ENCODE measurements around the gene FAM114A1. TPM values are rescaled to one million over a fixed set of nuclear protein-coding genes. Genes with fewer than 3 reads are reported as not detected.
A peak's percentile ranks its signal among the peaks of the same experiment; 100 is the strongest.

Gene FAM114A1
- total RNA-seq, result under 1 TPM; 0.16 to 0.20 TPM

- POLR2A ChIA-PET, result no interaction called here
Observed at GRCh38 chr4:38867478-38868058, at the start of gene FAM114A1. FAM114A1 (plus strand) TSS chr4:38867806; CDS start chr4:38878079, 10,273 bp downstream.

GRCh38 chr4:38818441-38818976 is 49.1 kb upstream of the FAM114A1 start:
- CTCF ChIA-PET, result interaction anchor here (1.1 to 1.9 kb wide), 5 partner anchors 14 to 59 kb away, joined by 3 to 10 read pairs (median 6); partner anchors contain the start of genes TLR1 and TLR10
- peaks cover 12% of the 10 kb centered on the region for H3K9me3 Mint-ChIP-seq
- TF ChIP-seq, protein P1, sequence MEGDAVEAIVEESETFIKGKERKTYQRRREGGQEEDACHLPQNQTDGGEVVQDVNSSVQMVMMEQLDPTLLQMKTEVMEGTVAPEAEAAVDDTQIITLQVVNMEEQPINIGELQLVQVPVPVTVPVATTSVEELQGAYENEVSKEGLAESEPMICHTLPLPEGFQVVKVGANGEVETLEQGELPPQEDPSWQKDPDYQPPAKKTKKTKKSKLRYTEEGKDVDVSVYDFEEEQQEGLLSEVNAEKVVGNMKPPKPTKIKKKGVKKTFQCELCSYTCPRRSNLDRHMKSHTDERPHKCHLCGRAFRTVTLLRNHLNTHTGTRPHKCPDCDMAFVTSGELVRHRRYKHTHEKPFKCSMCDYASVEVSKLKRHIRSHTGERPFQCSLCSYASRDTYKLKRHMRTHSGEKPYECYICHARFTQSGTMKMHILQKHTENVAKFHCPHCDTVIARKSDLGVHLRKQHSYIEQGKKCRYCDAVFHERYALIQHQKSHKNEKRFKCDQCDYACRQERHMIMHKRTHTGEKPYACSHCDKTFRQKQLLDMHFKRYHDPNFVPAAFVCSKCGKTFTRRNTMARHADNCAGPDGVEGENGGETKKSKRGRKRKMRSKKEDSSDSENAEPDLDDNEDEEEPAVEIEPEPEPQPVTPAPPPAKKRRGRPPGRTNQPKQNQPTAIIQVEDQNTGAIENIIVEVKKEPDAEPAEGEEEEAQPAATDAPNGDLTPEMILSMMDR (IDR thresholded peaks at IDR 0.05), result no peak
- no peak overlapping the region for H3K27ac Mint-ChIP-seq
- H3K4me3 Mint-ChIP-seq, result no peak overlapping the region
- intact Hi-C loops (cut with micrococcal nuclease), result no loop called here
- H3K4me1 Mint-ChIP-seq (ENCODE audit: low read depth), result peaks cover 13% of the 10 kb centered on the region
- ATAC-seq, result no peak
- no peak for DNase-seq
- POLR2A ChIA-PET, result no interaction called here
- H3K27me3 Mint-ChIP-seq, result no peaks in the 10 kb centered on the region
- H3K36me3 Mint-ChIP-seq (ENCODE audit: low read depth), result peaks cover 3% of the 10 kb centered on the region

More at GRCh38 chr4:38867478-38868058, at the start of gene FAM114A1:
- Mint-ChIP-seq H3K4me3 (peak within 1 kb of the TSS; percentile 67), H3K27ac (peak within 1 kb of the TSS; percentile 22), H3K36me3 (ENCODE audit: low read depth) (no peaks in the 10 kb centered on the region), H3K27me3 (peaks cover 20% of the 10 kb centered on the region), H3K9me3 (no peaks in the 10 kb centered on the region), H3K4me1 (ENCODE audit: low read depth) (peaks cover 13% of the 10 kb centered on the region)
- TF ChIP-seq, protein P1 (IDR thresholded peaks at IDR 0.05), result no peak
- DNase-seq (peak; percentile 20), ATAC-seq (peak; percentile 77)
- CTCF ChIA-PET, result interaction anchor here (0.8 to 2.2 kb wide), 4 partner anchors 12 to 108 kb away, joined by 3 to 9 read pairs (median 6); partner anchors contain the start of genes TLR1 and TLR10
- intact Hi-C loops (cut with micrococcal nuclease), result no loop called here

GRCh38 chr4:38819569-38819968 is 48.0 kb upstream of the FAM114A1 start:
- peaks cover 13% of the 10 kb centered on the region for H3K4me1 Mint-ChIP-seq (ENCODE audit: low read depth)
- H3K27ac Mint-ChIP-seq, result no peak overlapping the region
- ATAC-seq (peak; percentile 39), DNase-seq (no peak)
- intact Hi-C loops (cut with micrococcal nuclease), result no loop called here
- peaks cover 13% of the 10 kb centered on the region for H3K9me3 Mint-ChIP-seq
- ChIA-PET POLR2A (no interaction called here), CTCF (interaction anchor here (1.1 to 1.9 kb wide), 5 partner anchors 15 to 60 kb away, joined by 3 to 10 read pairs (median 6); partner anchors contain the start of genes TLR1 and TLR10)
- TF ChIP-seq, protein P1 (IDR thresholded peaks at IDR 0.05), result no peak
- no peak overlapping the region for H3K4me3 Mint-ChIP-seq
- H3K36me3 Mint-ChIP-seq (ENCODE audit: low read depth), result peaks cover 3% of the 10 kb centered on the region
- H3K27me3 Mint-ChIP-seq, result no peaks in the 10 kb centered on the region

GRCh38 chr4:38820329-38821061 is 47.1 kb upstream of the FAM114A1 start:
- Mint-ChIP-seq H3K4me3 (no peak overlapping the region), H3K27ac (no peak overlapping the region), H3K36me3 (ENCODE audit: low read depth) (peaks cover 3% of the 10 kb centered on the region), H3K4me1 (ENCODE audit: low read depth) (peaks cover 13% of the 10 kb centered on the region), H3K27me3 (no peaks in the 10 kb centered on the region), H3K9me3 (peaks cover 13% of the 10 kb centered on the region)
- TF ChIP-seq, protein P1 (IDR thresholded peaks at IDR 0.05), result no peak
- POLR2A ChIA-PET, result interaction anchor here (0.6 kb wide), 1 partner anchor 15 kb away, joined by 3 read pairs; no protein-coding TSS in a partner anchor
- DNase-seq (no peak), ATAC-seq (no peak)
- intact Hi-C loops (cut with micrococcal nuclease), result no loop called here
- CTCF ChIA-PET, result interaction anchor here (1.0 to 1.9 kb wide), 2 partner anchors 16 to 61 kb away, joined by 3 to 10 read pairs; partner anchors contain the start of gene TLR1
